Lower leg skin (tissue), 4 donors: Measurements from ENCODE around the gene UTP14A. TPM values are rescaled to one million over a fixed set of nuclear protein-coding genes. Genes with fewer than 3 reads are reported as not detected.
A peak's percentile ranks its signal among the peaks of the same experiment; 100 is the strongest.
"Not testable (repeated sequence)": the region's sequence is repeated elsewhere in the genome, so short reads cannot be mapped to it uniquely, and the experiment has no call there.

Experiments used
- DNase-seq, 2 donors: peaks; one replicate each; pipeline ENCODE4 v3.0.0-alpha.2; 2019; ENCODE audit warnings: low spot score in 2 of 2
- H3K4me3 ChIP-seq: fragments of 200-600 bp; sonication (generic); 2 replicates; pipeline ENCODE4 v1.5.1; 2017; ENCODE audit warnings: mild to moderate bottlenecking, low read depth; ENCODE audit not compliant: poor library complexity, severe bottlenecking
- POLR2A ChIP-seq, 2 donors: fragments of 450-650 bp; IDR thresholded peaks; one replicate each; pipeline ENCODE4 v1.6.1; 2016 to 2017; ENCODE audit warnings: antibody characterized with exemption in 2 of 2, mild to moderate bottlenecking in 1 of 2, moderate library complexity in 1 of 2
- WGBS, 2 donors: methylation state at CpG; one replicate each; pipeline ENCODE4 v1.1.5; 2018; 5-methylcytosine and 5-hydroxymethylcytosine counted together
- intact Hi-C: fragments of 100-400 bp; cut with DNase I; formaldehyde crosslinking; loops from one replicate; pipeline ENCODE4 v1.15.0; 2023; ENCODE audit warnings: low total_unique reads
- total RNA-seq, 4 donors: library from RNA; depleted of rRNA; stranded (reverse); fragments of >200 nt; gene quantifications; one replicate each; pipeline ENCODE4 v1.1.0, GENCODE V29; 2016
- TF ChIP-seq, protein P1 (sequence below), 3 donors: fragments of 450-650 bp; IDR thresholded peaks; one replicate each; pipeline ENCODE4 v1.5.1; 2016; ENCODE audit warnings: antibody characterized with exemption in 3 of 3, mild to moderate bottlenecking in 3 of 3, moderate library complexity in 2 of 3

The UTP14A gene, protein sequence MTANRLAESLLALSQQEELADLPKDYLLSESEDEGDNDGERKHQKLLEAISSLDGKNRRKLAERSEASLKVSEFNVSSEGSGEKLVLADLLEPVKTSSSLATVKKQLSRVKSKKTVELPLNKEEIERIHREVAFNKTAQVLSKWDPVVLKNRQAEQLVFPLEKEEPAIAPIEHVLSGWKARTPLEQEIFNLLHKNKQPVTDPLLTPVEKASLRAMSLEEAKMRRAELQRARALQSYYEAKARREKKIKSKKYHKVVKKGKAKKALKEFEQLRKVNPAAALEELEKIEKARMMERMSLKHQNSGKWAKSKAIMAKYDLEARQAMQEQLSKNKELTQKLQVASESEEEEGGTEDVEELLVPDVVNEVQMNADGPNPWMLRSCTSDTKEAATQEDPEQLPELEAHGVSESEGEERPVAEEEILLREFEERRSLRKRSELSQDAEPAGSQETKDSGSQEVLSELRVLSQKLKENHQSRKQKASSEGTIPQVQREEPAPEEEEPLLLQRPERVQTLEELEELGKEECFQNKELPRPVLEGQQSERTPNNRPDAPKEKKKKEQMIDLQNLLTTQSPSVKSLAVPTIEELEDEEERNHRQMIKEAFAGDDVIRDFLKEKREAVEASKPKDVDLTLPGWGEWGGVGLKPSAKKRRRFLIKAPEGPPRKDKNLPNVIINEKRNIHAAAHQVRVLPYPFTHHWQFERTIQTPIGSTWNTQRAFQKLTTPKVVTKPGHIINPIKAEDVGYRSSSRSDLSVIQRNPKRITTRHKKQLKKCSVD
- 10 to 100 TPM; 10.5 to 12.6 (median 11.1) TPM for total RNA-seq

DNA sequence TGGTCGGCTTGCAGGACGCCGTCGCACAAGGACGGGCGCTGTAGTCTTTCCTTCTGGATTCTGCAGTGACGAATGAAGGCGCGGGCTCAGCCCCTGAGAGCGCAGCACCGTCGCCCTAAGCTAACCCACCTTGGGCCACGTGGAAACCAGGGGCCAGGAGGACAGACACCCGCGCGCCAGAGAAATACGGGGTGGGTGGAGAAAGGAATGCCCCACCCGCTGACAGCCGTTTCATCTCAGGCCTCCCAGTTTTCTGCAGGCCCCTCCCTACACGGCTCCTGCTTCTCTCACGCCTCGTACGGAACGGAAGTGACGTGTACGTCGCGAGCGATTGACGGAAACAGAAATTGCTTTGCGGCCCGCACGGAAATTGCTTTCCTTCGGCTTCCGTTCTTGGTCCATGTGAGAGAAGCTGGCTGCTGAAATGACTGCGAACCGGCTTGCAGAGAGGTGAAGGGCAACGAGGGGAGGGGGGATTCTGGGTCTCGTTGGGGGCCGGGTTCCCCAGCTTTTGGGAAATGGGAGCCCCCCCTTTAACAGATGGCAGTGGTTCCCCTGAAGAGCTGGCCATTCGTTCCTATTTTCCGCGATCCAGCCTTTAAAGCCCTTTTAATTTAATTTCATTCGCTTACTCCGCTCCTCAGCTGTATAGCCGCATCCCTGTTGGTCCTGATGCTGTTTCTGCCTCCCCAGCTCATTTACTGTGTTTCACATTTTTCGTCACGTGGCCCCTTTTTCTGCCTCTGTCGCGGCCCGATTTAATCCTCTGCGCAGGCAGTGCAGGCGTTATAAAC lies at the start of gene UTP14A:
UTP14A (plus strand) TSS at position 378 of the 794 bp plus-strand sequence; CDS start at position 425, 47 bp downstream.
- intact Hi-C loops, result no loop called here
- 0 to 36% methylated on average over 33 to 53 of the region's 53 CpGs for WGBS, 2 donors
- peak within 1 kb of the TSS; percentile 50 for H3K4me3 ChIP-seq
- DNase-seq, result peak; percentile 85 to 97
- TF ChIP-seq, protein P1, sequence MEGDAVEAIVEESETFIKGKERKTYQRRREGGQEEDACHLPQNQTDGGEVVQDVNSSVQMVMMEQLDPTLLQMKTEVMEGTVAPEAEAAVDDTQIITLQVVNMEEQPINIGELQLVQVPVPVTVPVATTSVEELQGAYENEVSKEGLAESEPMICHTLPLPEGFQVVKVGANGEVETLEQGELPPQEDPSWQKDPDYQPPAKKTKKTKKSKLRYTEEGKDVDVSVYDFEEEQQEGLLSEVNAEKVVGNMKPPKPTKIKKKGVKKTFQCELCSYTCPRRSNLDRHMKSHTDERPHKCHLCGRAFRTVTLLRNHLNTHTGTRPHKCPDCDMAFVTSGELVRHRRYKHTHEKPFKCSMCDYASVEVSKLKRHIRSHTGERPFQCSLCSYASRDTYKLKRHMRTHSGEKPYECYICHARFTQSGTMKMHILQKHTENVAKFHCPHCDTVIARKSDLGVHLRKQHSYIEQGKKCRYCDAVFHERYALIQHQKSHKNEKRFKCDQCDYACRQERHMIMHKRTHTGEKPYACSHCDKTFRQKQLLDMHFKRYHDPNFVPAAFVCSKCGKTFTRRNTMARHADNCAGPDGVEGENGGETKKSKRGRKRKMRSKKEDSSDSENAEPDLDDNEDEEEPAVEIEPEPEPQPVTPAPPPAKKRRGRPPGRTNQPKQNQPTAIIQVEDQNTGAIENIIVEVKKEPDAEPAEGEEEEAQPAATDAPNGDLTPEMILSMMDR (IDR thresholded peaks at IDR 0.05), result no peak
- no peak for TF ChIP-seq POLR2A (IDR thresholded peaks at IDR 0.05)

DNA sequence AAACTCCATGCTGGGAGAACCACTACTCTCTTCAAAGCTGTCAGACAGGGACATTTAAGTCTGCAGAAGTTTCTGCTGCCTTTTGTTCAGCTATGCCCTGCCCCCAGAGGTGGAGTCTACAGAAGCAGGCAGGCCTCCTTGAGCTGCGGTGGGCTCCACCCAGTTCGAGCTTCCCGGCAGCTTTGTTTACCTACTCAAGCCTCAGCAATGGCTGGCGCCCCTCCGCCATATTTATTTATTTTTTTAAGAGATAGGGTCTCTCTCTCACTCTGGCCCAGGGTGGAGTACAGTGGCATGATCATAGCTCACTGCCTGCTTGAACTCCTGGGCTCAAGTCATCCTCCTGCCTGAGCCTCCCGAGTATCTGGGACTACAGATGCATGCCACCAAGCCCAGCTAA lies 46.8 kb upstream of the UTP14A start:
- H3K4me3 ChIP-seq, intact Hi-C loops, DNase-seq: not testable (repeated sequence)
- WGBS, 2 donors, result 59 to 68% methylated on average over 6 of the region's 6 CpGs

DNA sequence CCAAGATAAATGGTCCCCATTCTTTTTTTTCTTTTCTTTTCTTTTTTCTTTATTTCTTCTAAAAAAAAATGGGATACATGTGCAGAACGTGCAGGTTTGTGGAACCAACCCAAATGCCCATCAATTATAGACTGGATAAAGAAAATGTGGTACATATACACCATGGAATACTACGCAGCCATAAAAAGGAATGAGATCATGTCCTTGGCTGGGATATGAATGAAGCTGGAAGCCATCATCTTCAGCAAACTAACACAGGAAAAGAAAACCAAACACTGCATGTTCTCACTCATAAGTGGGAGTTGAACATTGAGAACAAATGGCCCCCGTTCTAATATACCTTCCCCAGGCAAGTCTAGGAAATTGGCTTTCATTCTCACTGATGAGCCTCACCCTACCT lies 39.6 kb upstream of the UTP14A start:
- intact Hi-C loops, H3K4me3 ChIP-seq, DNase-seq: not testable (repeated sequence)
- 66 to 76% methylated on average over 3 of the region's 3 CpGs for WGBS, 2 donors

DNA sequence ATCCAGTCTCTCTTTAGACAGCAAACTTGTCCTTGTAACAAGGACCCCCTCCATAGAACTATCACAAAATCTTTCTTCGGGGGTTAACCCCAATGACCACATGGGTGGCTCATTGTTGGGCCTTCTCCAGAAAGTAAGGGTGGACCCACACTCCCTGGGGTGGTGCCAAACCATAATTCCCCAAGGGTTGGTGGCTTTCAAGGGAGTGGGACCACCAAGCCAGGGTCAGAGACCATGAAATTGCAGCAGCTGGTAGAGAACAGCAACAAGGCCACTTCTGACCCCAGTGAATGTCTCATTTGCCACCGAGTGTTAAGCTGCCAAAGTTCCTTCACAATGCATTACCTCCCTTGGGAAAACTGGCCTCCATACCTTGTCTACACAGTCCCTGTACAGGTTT lies 33.4 kb upstream of the UTP14A start:
- TF ChIP-seq POLR2A (IDR thresholded peaks at IDR 0.05), result no peak
- TF ChIP-seq, protein P1 (IDR thresholded peaks at IDR 0.05), result no peak
- intact Hi-C loops, result no loop called here

DNA sequence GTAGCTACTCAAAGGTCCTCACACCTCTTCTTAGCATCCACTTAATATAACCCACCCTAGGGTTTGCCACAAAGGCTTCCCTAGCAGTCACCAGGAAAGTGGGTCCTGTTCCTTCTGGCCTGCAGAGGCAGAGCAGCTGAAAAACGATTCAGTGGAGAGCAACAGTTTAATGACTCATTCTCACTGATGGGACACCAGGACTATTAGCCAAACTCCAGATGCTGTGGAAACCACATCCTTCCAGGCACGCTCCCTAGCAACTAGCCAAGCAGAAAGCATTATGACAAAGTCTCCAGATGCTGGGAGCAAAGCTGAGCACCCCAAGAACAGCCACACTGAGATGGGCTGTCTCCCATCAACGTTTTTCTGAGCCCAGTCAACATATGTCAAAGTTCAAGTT lies 30.3 kb upstream of the UTP14A start:
- TF ChIP-seq POLR2A (IDR thresholded peaks at IDR 0.05), result no peak
- TF ChIP-seq, protein P1 (IDR thresholded peaks at IDR 0.05), result no peak
- 19 to 27% methylated on average over 3 of the region's 3 CpGs for WGBS, 2 donors
- H3K4me3 ChIP-seq, result no peak overlapping the region
- intact Hi-C loops, result no loop called here
- no peak for DNase-seq

More for the DNA sequence above, 33.4 kb upstream of the UTP14A start:
- WGBS, 2 donors, result 68 to 73% methylated on average over 2 of the region's 2 CpGs
- DNase-seq, result no peak
- no peak overlapping the region for H3K4me3 ChIP-seq

DNA sequence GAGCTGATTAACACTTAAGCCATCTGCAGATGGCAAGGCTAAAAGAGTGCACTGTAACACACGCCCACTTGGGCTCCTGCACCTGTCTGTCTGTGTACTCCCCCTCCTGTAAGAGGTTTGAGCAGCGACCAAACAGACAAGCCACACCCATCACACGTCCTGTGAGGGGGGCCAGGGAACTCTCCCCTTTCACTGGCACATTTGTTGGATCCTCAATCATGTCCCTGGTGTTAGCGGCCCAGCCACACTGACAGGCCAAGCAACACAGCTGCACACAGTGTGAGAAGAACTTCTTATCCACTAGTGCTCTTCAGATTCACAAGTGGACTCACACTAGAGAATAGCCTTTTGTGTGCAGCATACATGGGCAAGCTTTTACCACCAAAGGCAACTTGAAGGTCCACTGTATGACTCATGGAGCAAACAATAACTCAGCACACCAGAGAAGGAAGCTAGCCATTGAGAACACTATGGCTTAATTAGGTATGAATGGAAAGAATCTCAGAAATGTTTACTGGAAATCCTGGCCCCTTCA lies 29.1 kb upstream of the UTP14A start:
- 52 to 61% methylated on average over 4 of the region's 4 CpGs for WGBS, 2 donors
- intact Hi-C loops, result no loop called here
- DNase-seq, result no peak
- TF ChIP-seq, protein P1 (IDR thresholded peaks at IDR 0.05), result no peak
- no peak for TF ChIP-seq POLR2A (IDR thresholded peaks at IDR 0.05)
- no peak overlapping the region for H3K4me3 ChIP-seq
